Epithelial cell of proximal tubule (primary cell): ENCODE results near the gene CACNA2D4. TPM values are rescaled to one million over a fixed set of nuclear protein-coding genes. Genes with fewer than 3 reads are reported as not detected.

Source experiments
- DNase-seq: peaks from one replicate; pipeline ENCODE4 v3.0.0-alpha.2; 2011; ENCODE audit warnings: low read depth
- H3K4me3 ChIP-seq: 2 replicates; pipeline ENCODE4 v1.5.1; 2011; ENCODE audit warnings: low read depth, mild to moderate bottlenecking, low read length
- total RNA-seq: library from RNA; depleted of rRNA; stranded (reverse); fragments of >200 nt; gene quantifications from 2 replicates; pipeline ENCODE4 v1.2.3, GENCODE V29; 2015
- TF ChIP-seq, protein P1 (sequence below): conservative IDR thresholded peaks from 2 replicates; pipeline ENCODE4 v1.5.1; 2012; ENCODE audit warnings: low read depth, mild to moderate bottlenecking, low read length

The CACNA2D4 gene
- total RNA-seq, 1 donor from 2014 or later: 1.6 TPM

DNA sequence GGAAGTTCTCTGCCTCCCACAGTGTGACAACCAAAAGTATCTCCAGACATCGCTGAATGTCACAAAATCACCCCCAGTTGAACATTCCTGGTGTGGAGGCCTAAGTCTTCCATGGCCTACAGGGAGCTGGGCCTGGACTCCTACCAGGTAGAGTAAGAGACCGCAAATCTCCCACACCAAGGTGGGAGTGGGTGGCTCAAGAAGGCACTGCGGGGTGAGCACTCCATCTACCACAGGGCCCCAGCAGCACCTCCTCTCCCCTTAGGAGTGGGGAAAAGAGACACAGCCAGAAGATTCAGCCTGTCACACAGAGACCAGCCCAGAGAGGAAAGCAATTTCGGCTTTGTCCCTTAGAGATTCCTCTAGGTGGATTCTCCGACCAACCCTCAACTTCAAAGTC lies 72.6 kb downstream of the CACNA2D4 start:
- H3K4me3 ChIP-seq: no peak overlapping the region
- no peak for DNase-seq
- TF ChIP-seq, protein P1, sequence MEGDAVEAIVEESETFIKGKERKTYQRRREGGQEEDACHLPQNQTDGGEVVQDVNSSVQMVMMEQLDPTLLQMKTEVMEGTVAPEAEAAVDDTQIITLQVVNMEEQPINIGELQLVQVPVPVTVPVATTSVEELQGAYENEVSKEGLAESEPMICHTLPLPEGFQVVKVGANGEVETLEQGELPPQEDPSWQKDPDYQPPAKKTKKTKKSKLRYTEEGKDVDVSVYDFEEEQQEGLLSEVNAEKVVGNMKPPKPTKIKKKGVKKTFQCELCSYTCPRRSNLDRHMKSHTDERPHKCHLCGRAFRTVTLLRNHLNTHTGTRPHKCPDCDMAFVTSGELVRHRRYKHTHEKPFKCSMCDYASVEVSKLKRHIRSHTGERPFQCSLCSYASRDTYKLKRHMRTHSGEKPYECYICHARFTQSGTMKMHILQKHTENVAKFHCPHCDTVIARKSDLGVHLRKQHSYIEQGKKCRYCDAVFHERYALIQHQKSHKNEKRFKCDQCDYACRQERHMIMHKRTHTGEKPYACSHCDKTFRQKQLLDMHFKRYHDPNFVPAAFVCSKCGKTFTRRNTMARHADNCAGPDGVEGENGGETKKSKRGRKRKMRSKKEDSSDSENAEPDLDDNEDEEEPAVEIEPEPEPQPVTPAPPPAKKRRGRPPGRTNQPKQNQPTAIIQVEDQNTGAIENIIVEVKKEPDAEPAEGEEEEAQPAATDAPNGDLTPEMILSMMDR: no peak

DNA sequence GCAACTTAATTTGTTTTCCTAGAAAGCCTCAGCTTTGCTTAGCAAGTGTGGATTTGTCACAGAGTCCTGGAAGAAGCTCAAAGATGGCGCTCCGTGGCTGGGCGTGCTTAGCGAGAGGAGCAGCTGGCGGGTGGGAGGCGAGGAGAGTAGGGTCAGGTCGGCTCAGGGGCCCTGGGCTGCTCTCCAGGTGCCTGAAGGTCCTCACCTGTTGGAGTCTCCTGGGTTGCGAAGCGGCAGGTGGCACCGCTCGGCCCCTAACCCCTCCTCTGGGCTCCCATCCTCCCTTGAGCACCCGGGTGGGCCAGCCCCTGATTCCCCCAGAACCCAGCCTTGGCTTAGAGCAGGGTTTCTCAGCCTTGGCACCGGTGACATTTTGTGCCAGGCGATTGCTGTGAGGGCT lies 73.0 kb downstream of the CACNA2D4 start:
- no peak overlapping the region for H3K4me3 ChIP-seq
- no peak for DNase-seq
- TF ChIP-seq, protein P1: no peak

GRCh38 chr12:1844661-1845409 lies 73.6 kb downstream of the CACNA2D4 start:
- TF ChIP-seq, protein P1: no peak
- DNase-seq: no peak
- H3K4me3 ChIP-seq: no peak overlapping the region

GRCh38 chr12:1844223-1844622 lies 74.2 kb downstream of the CACNA2D4 start:
- TF ChIP-seq, protein P1: no peak
- H3K4me3 ChIP-seq: no peak overlapping the region
- no peak for DNase-seq

GRCh38 chr12:1843641-1844005 lies 74.8 kb downstream of the CACNA2D4 start:
- TF ChIP-seq, protein P1: no peak
- H3K4me3 ChIP-seq: no peak overlapping the region
- DNase-seq: no peak

DNA sequence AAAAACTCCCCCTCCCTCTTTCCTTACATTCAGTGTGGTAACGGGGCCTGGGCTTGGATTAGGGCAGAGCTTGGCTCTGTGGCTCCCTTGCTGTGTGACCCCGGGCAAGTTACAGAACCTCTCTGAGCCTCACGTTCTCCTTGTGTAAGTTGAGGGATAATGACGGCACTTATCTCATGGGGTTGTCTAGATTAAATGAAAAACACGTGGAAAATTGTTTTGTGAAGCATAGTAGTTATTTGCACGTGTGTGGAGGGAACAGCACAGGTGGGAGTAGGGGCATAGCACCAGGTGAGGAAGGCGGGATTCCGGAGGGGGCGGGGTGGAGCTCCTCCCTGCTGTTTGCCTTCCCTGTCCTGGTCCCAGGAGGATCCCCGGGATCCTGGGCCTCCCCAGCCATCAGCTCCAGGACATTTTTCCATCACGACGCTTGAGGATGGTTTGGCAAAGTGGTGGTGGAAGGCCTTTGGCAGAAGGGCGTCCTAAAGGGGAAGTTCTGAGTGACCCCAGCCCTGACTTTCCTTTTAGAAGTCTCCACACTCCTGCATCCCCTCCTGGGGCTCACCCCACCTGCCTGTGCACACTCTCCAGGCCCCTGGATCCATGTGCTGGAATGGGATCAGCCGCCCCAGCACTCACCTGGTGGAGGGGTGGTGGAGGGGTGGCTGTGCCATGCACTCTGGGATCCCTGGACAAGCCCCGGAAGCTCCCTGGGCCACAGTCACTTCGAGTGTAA lies 75.4 kb downstream of the CACNA2D4 start:
- TF ChIP-seq, protein P1: no peak
- DNase-seq: no peak
- no peak overlapping the region for H3K4me3 ChIP-seq
